Measurements from ENCODE around the gene EMILIN2. TPM values are rescaled to one million over a fixed set of nuclear protein-coding genes. Genes with fewer than 3 reads are reported as not detected.
"Not testable (repeated sequence)": the region's sequence is repeated elsewhere in the genome, so short reads cannot be mapped to it uniquely, and the experiment has no call there.

The EMILIN2 gene
- 1.7 and 4.3 TPM in 2 replicates for total RNA-seq (2014; rRNA removed; shearing (Covaris generic))

- DNase-seq (ENCODE audit: low spot score), result peak; percentile 19
Observed at GRCh38 chr18:2846636-2847316, at the start of gene EMILIN2. TSS of gene EMILIN2 (plus strand) at chr18:2847006. CDS start at chr18:2847189, 183 bp downstream.

DNA sequence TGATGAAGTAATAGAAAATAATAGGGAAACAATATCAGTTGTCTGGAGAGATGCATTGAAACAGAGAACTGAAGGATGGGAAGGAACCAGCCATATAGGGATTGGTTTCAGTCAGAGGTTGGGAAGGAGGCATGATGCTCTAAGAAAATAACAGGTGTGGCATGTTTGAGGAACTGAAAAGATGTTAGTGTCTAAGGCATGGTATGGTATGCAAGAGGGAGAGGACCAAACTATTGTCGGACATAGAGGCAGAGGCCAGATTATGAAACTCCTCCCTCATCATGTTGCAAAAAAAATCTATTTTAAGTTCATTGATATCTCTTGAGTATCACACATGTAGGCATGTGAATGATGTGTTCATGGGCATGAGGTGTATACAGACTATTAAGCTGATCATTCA is 48.9 kb upstream of the EMILIN2 start:
- no peak for DNase-seq (ENCODE audit: low spot score)

- no peak for DNase-seq (ENCODE audit: low spot score)
Observed at GRCh38 chr18:2799369-2799768, 47.4 kb upstream of the EMILIN2 start.

GRCh38 chr18:2805970-2806943 is 40.5 kb upstream of the EMILIN2 start:
- DNase-seq (ENCODE audit: low spot score), result no peak

DNA sequence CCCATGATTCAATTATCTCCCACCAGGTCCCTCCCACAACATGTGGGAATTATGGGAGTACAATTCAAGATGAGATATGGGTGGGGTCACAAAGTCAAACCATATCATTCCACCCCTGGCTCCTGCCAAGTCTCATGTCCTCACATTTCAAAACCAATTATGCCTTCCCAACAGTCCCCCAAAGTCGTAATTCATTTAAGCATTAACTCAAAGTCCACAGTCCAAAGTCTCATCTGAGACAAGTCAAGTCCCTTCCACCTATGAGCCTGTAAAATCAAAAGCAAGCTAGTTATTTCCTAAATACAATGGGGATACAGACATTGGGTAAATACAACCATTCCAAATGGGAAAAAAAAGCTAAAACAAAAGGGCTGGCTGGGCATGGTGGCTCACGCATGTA is 38.2 kb upstream of the EMILIN2 start:
- not testable (repeated sequence) for DNase-seq (ENCODE audit: low spot score)

DNA sequence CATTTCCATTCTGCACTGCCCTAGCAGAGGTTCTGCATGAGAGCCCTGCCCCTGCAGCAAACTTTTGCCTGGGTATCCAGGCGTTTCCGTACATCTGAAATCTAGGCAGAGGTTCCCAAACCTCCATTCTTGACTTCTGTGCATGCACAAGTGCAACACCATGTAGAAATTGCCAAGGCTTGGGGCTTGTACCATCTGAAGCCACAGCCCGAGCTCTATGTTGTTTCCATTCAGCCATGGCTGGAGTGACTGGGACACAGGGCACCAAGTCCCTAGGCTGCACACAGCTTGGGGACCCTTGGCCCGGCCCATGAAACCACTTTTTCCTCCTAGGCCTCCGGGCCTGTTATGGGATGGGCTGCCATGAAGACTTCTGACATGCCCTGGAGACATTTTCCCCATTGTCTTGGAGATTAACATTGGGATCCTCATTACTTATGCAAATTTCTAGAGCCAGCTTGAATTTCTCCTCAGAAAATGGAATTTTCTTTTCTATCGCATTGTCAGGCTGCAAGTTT is 37.1 kb upstream of the EMILIN2 start:
- DNase-seq (ENCODE audit: low spot score), result not testable (repeated sequence)

- no peak for DNase-seq (ENCODE audit: low spot score)
Observed at GRCh38 chr18:2811416-2811815, 35.4 kb upstream of the EMILIN2 start.

- DNase-seq (ENCODE audit: low spot score), result no peak
Observed at GRCh38 chr18:2814928-2815327, 31.9 kb upstream of the EMILIN2 start.

GRCh38 chr18:2818281-2818680 is 28.5 kb upstream of the EMILIN2 start:
- DNase-seq (ENCODE audit: low spot score), result no peak

DNA sequence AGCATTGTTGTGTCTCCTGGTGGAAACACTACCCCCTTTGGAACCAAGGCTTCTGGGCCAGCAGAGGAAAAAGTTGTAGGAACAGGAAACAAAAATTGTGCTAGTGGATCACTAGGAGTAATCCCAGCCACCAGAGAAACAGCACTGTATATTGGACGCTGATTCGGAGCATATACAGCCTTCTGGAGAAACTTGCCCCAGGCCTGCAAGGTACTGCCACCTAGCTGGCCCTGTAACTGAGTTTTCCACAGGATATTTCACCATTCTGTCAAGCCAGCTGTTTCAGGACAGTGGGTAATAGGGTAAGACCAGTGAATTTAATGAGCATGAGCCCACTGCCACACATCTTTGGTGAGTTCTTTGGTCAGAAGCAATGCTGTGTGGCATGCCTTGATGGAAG is 25.1 kb upstream of the EMILIN2 start:
- DNase-seq (ENCODE audit: low spot score), result no peak

- DNase-seq (ENCODE audit: low spot score), result no peak
Observed at GRCh38 chr18:2822213-2822921, 24.4 kb upstream of the EMILIN2 start.

DNA sequence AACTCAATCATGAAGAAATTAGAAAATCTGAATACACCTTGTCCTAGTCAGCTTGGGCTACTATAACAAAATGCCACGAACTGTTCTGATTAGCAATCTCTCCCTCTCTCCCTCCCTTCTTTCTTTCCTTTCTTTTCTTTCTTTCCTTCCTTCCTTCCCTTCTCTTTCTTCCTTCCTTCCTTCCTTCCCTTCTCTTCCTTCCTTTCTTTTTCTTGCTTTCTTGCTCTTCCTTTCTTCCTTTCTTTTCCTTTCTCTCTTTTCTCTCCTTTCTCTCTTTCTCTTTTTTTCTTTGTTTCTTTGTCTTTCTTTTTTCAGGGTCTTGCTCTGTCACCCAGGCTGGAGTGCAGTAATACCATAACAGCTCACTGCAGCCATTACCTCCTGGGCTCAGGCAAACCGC is 23.6 kb upstream of the EMILIN2 start:
- no peak for DNase-seq (ENCODE audit: low spot score)

DNA sequence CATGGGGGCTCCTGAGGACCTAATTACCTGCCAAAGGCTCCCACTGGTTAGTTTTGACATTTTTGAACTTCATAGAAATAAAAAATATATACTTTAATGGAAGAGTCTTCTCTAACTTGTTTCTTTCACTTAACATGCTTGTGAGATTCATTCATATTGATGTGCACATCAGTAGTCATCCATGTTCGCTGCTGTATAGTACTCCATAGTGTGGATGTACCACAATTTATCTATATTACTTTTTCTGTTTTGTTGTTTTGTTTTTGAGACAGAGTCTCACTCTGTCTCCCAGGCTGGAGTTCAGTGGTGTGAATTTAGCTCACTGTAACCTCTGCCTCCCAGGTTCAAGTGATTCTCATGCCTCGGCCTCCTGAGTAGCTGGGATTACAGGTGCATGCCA is 22.8 kb upstream of the EMILIN2 start:
- no peak for DNase-seq (ENCODE audit: low spot score)

GRCh38 chr18:2824865-2825264 is 21.9 kb upstream of the EMILIN2 start:
- DNase-seq (ENCODE audit: low spot score), result no peak

GRCh38 chr18:2825613-2826175 is 21.1 kb upstream of the EMILIN2 start:
- DNase-seq (ENCODE audit: low spot score), result no peak

DNA sequence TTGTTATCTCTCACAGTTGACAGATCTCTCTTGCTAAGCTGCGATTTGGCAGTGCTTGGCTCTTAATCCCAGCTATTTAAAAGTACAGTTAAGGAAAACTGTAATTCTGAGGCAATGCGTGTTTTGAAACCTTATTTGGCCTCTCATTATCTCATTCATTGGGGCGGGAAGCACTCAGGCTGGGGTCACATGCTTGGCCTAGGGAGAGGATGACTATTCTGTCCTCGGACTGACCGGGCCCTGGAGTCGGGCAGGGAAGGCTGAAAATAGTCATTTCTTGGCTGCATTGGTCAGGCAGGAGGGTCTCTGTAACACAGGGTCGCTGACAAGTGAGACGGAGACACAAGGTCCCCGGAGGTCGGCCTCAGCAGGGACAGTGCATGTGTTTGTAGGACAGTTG is 20.2 kb upstream of the EMILIN2 start:
- DNase-seq (ENCODE audit: low spot score), result no peak

DNA sequence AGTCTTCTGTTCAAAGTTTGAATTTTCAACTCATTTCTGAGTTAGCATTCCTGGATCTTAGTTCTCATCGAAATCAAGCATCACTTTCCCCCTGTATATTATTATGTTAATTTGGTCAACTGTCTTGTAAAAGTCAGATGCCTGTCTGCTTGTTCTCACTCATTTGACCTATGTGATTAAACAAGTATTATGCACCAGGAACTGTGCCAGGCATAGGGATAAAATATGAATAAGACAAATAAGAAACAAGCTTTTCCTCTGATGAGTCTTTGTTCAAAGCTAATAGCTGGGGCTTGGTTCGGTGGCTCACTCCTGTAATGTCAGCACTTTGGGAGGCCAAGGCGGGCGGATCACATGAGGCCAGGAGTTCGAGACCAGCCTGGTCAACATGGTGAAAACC is 19.7 kb upstream of the EMILIN2 start:
- DNase-seq (ENCODE audit: low spot score), result no peak

- not testable (repeated sequence) for DNase-seq (ENCODE audit: low spot score)
Observed at GRCh38 chr18:2836118-2836517, 10.7 kb upstream of the EMILIN2 start.

DNA sequence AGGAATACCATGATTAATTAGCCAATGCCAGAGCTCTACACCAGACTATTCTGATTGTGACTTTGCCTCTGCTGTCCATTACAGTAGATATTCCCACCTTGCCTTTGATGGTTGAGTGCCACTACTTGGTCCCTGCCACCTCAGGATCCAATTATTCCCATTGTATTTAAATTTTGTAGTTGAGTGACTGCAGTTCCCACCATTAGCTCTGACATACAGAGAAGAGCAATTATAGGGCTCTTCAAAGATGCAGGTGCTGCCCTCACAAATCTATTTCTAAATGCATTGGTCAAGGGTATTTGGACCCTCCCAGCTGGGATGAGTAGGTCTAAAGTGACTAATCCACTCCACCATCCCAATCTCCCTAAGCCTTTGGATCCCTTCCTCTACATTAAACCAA is 9.5 kb upstream of the EMILIN2 start:
- not testable (repeated sequence) for DNase-seq (ENCODE audit: low spot score)

GRCh38 chr18:2839202-2839601 is 7.6 kb upstream of the EMILIN2 start:
- no peak for DNase-seq (ENCODE audit: low spot score)

DNA sequence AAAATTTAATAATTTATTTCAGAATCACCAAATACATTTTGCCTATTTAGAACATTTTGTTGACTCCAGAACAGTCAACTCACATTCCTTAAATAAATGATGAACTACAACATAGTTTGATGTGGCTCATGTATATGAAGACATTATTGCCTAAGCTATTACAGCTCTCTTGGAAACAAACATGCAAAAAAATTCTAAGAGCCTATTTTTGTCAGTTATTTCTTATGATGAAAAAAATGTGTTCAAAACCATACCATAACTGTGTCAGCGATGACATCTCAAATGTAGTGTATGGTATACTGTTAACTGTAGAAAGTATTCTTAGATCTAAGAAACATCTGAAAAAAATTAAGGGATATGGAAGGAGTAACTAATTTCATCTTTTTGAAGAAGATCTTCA is 6.3 kb upstream of the EMILIN2 start:
- DNase-seq (ENCODE audit: low spot score), result no peak

DNA sequence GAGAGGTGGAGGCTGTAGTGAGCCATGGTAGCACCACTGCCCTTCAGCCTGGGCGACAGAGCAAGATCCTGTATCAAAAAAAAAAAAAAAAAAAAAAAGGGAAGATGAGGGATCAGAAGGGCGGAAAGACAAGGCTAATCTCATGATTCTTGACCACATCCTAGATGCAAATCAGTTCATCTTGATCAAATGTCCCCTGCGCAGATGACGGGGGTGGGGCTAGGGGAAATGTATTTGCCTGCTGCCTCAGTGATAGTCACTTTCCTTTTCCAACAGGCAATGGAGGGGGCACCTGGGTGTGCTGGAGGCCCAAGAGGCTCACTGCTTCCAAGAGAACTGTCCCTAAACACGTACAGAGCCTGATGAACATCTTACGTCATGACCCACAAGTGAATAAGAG is 3.7 kb upstream of the EMILIN2 start:
- DNase-seq (ENCODE audit: low spot score), result no peak
